AG10803 (cell line): Measurements from ENCODE around the gene BAIAP2.

Experiments
- DNase-seq: peaks from one replicate; pipeline ENCODE4 v3.0.0; 2010; ENCODE audit warnings: low read depth
- H3K4me3 ChIP-seq: 2 replicates; pipeline ENCODE4 v1.5.1; 2011; ENCODE audit warnings: mild to moderate bottlenecking, low read length, control low read depth
- TF ChIP-seq, protein P1 (sequence below): conservative IDR thresholded peaks from 2 replicates; pipeline ENCODE4 v1.5.1; 2011; ENCODE audit warnings: mild to moderate bottlenecking, low read length, control low read depth, inconsistent platforms

Gene BAIAP2

DNA sequence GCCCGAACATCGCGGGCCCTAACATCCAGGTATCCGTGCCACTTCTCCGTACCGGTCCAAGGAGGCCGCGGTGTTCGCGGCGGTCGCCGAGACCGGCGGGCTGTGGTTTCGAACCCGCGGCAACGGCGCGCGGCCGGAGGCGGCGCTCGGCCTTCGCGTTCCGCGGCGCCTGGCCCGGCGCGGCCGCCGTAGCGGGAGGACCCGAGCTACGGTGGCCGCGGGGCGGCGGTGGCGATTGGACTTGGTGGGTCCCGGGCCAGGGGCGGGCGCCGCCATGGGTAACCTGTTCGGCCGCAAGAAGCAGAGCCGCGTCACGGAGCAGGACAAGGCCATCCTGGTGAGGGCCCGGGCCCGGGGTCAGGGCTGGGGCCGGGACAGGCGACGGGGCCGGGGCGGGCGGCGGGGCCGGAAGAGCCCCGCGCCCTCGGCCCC is 43.3 kb upstream of the BAIAP2 start, which contains the start of gene CHMP6:
Gene CHMP6, plus strand, starts transcription at position 197 of the 432 bp plus-strand sequence. Its CDS starts 78 bp downstream, at position 275.
- peak within 1 kb of the TSS; percentile 73 for H3K4me3 ChIP-seq
- TF ChIP-seq, protein P1, sequence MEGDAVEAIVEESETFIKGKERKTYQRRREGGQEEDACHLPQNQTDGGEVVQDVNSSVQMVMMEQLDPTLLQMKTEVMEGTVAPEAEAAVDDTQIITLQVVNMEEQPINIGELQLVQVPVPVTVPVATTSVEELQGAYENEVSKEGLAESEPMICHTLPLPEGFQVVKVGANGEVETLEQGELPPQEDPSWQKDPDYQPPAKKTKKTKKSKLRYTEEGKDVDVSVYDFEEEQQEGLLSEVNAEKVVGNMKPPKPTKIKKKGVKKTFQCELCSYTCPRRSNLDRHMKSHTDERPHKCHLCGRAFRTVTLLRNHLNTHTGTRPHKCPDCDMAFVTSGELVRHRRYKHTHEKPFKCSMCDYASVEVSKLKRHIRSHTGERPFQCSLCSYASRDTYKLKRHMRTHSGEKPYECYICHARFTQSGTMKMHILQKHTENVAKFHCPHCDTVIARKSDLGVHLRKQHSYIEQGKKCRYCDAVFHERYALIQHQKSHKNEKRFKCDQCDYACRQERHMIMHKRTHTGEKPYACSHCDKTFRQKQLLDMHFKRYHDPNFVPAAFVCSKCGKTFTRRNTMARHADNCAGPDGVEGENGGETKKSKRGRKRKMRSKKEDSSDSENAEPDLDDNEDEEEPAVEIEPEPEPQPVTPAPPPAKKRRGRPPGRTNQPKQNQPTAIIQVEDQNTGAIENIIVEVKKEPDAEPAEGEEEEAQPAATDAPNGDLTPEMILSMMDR, result peak; percentile 18; the same call in 1 of the 2 replicates
- peak; percentile 78 for DNase-seq

DNA sequence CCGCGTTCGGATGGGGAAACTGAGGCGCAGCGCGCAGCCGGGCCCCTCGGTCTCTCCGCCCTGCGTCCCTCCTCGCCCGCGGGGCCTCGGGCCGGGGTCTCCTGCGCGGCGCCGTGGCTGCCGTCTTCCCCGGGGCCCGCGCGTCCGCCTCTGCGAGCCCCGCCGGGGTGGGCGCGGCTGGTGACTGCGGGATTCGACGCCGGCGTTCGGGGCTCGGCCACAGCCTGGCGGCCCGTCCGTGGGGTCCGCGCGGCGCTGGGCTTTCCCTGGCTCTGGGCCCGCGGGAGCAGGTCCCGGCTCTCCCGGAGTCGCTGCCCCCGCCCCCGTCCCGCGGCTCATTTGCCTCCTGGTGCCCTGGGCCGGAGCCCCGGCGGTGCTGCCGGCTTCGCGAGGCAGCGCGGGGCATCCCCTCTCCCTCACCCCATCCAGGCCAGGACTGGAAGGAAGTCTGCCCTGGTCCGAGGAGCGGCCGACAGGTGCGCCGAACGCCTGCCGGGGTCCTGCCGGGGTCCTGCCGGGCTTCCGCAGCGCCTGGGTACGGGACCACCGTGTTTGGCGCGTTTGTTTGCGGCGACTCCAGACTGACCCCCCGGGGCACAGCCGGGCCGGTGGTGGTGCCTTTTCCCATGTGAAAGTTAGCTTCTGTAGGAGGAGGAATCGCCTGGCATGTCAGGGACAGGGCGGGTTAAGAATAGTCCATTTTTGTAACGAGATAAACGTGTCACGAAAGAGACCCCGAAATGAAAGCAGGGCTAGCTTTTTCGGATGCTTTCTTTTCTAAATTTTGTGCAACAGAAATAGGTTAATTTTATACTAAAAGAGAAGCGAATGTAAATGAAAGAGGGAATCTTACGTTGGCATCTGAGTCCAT is 42.6 kb upstream of the BAIAP2 start:
- H3K4me3 ChIP-seq, result peak overlapping the region; percentile 73
- no peak for DNase-seq
- TF ChIP-seq, protein P1, result no peak

DNA sequence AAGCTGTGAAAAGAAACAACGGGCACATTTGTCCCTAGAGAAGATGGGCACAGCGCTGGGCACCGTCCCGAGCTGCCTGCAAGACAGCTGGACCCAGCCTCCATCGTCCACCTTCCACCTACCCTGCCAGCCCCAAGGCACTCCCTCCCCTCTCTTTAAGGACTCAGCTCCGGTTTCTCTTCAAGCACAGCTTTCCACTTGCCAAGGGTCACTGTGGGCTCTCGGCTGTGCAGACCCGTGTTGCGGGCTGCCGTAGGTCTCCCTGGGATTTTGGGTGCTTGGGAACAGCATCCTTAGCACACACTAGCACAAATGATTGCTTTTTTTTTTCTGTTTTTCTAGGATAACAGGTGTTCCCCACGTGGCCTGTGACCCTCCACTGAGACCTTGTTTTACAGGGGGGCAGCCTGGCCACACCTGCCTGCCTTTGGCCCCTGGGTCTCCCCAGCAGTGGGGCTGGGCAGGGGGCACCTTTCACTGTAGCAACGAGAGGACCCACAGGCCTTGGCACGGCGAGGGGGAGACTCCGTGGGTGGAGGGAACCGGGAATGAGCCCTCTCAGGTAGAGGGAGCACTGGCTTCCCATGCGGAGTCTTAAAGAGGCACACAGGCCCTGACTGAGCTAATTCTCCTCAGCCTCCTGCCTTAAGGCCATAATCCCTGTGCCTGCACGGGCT is 41.9 kb upstream of the BAIAP2 start:
- DNase-seq, result no peak
- peak overlapping the region; percentile 73 for H3K4me3 ChIP-seq
- TF ChIP-seq, protein P1, result no peak

DNA sequence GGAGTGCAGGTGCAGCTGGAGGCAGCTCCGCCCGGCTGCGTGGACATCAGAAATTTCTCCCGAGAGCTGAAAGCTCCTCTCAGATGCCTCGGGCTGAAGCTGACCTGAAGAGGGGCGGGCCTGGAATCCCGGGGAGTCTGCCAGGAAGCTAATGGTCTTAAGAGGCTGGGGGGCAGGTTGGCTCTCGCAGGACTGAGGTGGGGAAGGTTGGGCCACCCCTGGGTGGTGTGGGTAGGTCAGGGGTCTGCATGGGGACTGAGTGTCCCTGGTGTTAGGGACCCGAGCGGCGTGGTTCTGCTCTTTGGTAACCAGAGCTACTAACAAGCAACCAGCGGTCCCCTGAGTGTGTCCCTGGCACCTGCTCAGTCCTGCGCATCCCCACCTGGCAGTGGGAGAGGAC is 39.8 kb upstream of the BAIAP2 start:
- TF ChIP-seq, protein P1, result no peak

DNA sequence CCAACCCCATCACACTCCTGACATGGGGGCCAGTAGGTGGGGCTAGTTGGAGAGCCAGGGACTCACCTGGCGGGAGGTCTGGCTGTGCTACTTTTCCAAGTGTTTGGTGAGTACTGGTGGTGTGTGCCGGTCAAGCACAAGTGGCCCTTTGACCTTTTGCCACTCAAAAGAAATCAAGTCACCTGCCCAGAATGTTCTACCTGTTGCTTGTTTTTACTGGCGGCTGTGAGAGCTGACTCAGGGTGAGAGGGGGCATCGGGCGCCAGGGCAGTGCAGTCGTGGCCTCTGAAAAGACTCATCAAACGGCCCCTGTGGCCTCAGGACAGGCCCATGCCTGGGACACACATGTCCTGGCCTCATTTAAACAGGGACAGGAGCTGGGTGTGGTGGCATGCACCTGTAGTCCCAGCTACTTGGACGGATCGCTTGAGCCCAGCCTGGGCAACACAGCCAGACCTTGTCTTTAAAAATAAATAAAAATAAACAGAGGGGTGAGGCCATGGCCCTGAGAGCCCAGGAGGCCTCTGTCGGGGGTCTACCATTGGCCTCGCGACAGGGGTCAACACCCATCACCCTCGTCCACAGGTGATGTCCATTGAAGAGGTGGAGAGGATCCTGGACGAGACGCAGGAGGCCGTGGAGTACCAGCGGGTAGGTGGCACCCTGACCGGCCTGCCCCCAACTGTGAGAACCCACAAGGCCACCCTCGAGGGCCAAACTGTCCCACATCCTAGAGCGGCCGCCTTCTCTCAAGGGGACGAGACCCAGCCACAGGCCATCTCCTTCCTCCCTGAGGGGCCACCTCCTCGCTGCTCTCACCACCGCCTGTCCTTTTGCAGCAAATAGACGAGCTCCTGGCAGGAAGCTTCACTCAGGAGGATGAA is 38.3 kb upstream of the BAIAP2 start:
- TF ChIP-seq, protein P1, result no peak
- no peak for DNase-seq
- H3K4me3 ChIP-seq, result no peak overlapping the region

More for the DNA sequence above, 39.8 kb upstream of the BAIAP2 start:
- no peak overlapping the region for H3K4me3 ChIP-seq
- DNase-seq, result no peak

DNA sequence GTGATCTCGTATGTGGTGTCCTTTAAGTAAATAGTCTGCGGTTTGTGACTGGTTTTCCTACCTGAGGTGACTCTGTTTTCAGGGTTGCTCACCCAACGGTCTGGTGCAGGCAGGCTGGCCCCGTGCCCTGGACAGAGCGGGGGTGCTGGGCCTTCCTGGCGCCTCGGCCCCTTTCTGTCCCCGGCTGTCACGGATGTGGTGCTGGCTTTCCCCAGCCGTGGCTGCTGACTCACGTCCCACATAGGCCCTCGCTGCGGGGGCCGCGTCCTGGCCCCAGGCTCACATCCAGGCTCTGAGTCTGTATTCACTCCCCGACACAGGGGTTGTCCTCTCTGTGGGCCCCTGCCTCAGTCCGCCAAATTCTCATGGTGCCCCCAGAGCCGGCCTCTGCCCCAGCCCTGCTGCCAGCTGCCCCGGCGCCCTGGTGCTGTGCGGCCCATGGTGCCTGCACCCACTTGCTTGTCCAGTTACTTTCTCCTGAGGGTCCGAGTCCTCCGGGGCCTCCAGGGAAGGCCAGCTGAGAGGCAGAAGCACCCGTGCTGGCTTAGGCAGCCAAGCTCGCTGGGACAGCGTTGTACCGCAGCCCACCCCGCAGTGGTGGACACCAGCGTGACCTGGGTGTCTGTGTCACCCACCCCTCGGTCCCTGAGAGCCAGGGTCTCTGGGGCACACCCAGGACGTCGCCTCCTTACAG is 37.4 kb upstream of the BAIAP2 start:
- H3K4me3 ChIP-seq, result no peak overlapping the region
- no peak for DNase-seq
- TF ChIP-seq, protein P1, result no peak
